ENCODE results near the gene BABAM1.

Gene BABAM1

GRCh38 chr19:17324357-17325114, 57.3 kb downstream of the BABAM1 start:
- DNase-seq: no peak

- DNase-seq: no peak
These were observed 57.9 kb downstream of the BABAM1 start for GRCh38 chr19:17325133-17325532.

GRCh38 chr19:17325881-17326594, 58.8 kb downstream of the BABAM1 start:
- no peak for DNase-seq

GRCh38 chr19:17326595-17326966, 59.3 kb downstream of the BABAM1 start:
- no peak for DNase-seq

GRCh38 chr19:17327068-17327653, 59.9 kb downstream of the BABAM1 start:
- DNase-seq: no peak

- peak; percentile 47 for DNase-seq
These were observed 60.6 kb downstream of the BABAM1 start for GRCh38 chr19:17327654-17328516.
